ENCODE results near the gene VWDE. TPM values are rescaled to one million over a fixed set of nuclear protein-coding genes. Genes with fewer than 3 reads are reported as not detected.

Gene VWDE
- total RNA-seq, 1 experiment from 2014 or later = 3.1 TPM

GRCh38 chr7:12296051-12296570 lies 107.6 kb downstream of the VWDE start:
- DNase-seq (ENCODE audit: extremely low read depth, low read depth) = no peak

- no peak for DNase-seq (ENCODE audit: extremely low read depth, low read depth)
These were observed 109.0 kb downstream of the VWDE start for GRCh38 chr7:12294701-12295100.

- DNase-seq (ENCODE audit: extremely low read depth, low read depth) = no peak
These were observed 111.8 kb downstream of the VWDE start for GRCh38 chr7:12291870-12292269.

- DNase-seq (ENCODE audit: extremely low read depth, low read depth) = no peak
These were observed 112.9 kb downstream of the VWDE start for GRCh38 chr7:12290761-12291160.

GRCh38 chr7:12289996-12290395 lies 113.7 kb downstream of the VWDE start:
- no peak for DNase-seq (ENCODE audit: extremely low read depth, low read depth)

- no peak for DNase-seq (ENCODE audit: extremely low read depth, low read depth)
These were observed 115.8 kb downstream of the VWDE start for GRCh38 chr7:12287901-12288300.

GRCh38 chr7:12281038-12281437 lies 122.6 kb downstream of the VWDE start:
- DNase-seq (ENCODE audit: extremely low read depth, low read depth) = peak; percentile 4

Other genes with a start within 250 kb of the VWDE start
- 159 and 174 TPM in 2 replicates for gene TMEM106B, start 192.6 kb downstream of the VWDE start, total RNA-seq (2014; rRNA removed; shearing (Covaris generic))
- gene SCIN, start 166.9 kb upstream of the VWDE start, total RNA-seq (2014; rRNA removed; shearing (Covaris generic)) = not detected in 2 replicates

All from NCI-H460 (cell line).